H9 (cell line): ENCODE data around the gene CREB5. TPM values are rescaled to one million over a fixed set of nuclear protein-coding genes. Genes with fewer than 3 reads are reported as not detected.

Experiments used
- DNase-seq: peaks from one replicate; pipeline ENCODE4 v3.0.0-alpha.2; 2017
- H2AFZ ChIP-seq: one replicate; pipeline ENCODE4 v1.6.1; 2013; ENCODE audit warnings: mild to moderate bottlenecking, low read length, control low read depth, moderate library complexity
- H2AK5ac ChIP-seq: 2 replicates; pipeline ENCODE4 v1.6.1; 2013; ENCODE audit warnings: low read length, control low read depth, mixed read lengths; ENCODE audit not compliant: insufficient read length
- H2BK120ac ChIP-seq: one replicate; pipeline ENCODE4 v1.6.1; 2013; ENCODE audit warnings: low read depth, mild to moderate bottlenecking, low read length, control low read depth, inconsistent platforms; ENCODE audit not compliant: poor library complexity, severe bottlenecking
- H2BK12ac ChIP-seq: 2 replicates; pipeline ENCODE4 v1.6.1; 2013; ENCODE audit warnings: low read length, control low read depth, mixed read lengths, low read depth; ENCODE audit not compliant: insufficient read length
- H2BK15ac ChIP-seq: 2 replicates; pipeline ENCODE4 v1.6.1; 2013; ENCODE audit warnings: low read depth, low read length, control low read depth
- H2BK20ac ChIP-seq: one replicate; pipeline ENCODE4 v1.6.1; 2013; ENCODE audit warnings: low read depth, mild to moderate bottlenecking, low read length, control low read depth, inconsistent platforms; ENCODE audit not compliant: poor library complexity, severe bottlenecking
- H2BK5ac ChIP-seq: 2 replicates; pipeline ENCODE4 v1.6.1; 2013; ENCODE audit warnings: low read length, control low read depth, mixed read lengths; ENCODE audit not compliant: insufficient read length
- H3K14ac ChIP-seq: 2 replicates; pipeline ENCODE4 v1.6.1; 2013; ENCODE audit warnings: low read length, control low read depth; ENCODE audit not compliant: insufficient read depth
- H3K18ac ChIP-seq: 2 replicates; pipeline ENCODE4 v1.6.1; 2013; ENCODE audit warnings: low read depth, mild to moderate bottlenecking, mixed read lengths, low read length, control low read depth; ENCODE audit not compliant: insufficient read length
- H3K23ac ChIP-seq: 2 replicates; pipeline ENCODE4 v1.6.1; 2013; ENCODE audit warnings: low read length, control low read depth, mixed read lengths, low read depth; ENCODE audit not compliant: insufficient read length
- H3K23me2 ChIP-seq: 2 replicates; pipeline ENCODE4 v1.6.1; 2013; ENCODE audit warnings: low read depth, mild to moderate bottlenecking, mixed read lengths, low read length, control low read depth; ENCODE audit not compliant: insufficient read length, poor library complexity, severe bottlenecking
- H3K27ac ChIP-seq: 2 replicates; pipeline ENCODE4 v1.5.1; 2013; ENCODE audit warnings: low read length, control low read depth, mixed read lengths, low read depth; ENCODE audit not compliant: insufficient read length
- H3K27me3 ChIP-seq: 2 replicates; pipeline ENCODE4 v1.6.1; 2013; ENCODE audit warnings: low read length, control low read depth, inconsistent platforms; ENCODE audit not compliant: insufficient read depth
- H3K4ac ChIP-seq: 2 replicates; pipeline ENCODE4 v1.6.1; 2013; ENCODE audit warnings: low read depth, mild to moderate bottlenecking, control low read depth, inconsistent platforms, low read length, moderate library complexity
- H3K4me1 ChIP-seq: 2 replicates; pipeline ENCODE4 v1.6.1; 2013; ENCODE audit warnings: low read length, control low read depth, inconsistent platforms; ENCODE audit not compliant: insufficient read depth
- H3K4me2 ChIP-seq: 2 replicates; pipeline ENCODE4 v1.6.1; 2013; ENCODE audit warnings: low read length, control low read depth, mixed read lengths; ENCODE audit not compliant: insufficient read length, insufficient read depth
- H3K56ac ChIP-seq: 2 replicates; pipeline ENCODE4 v1.6.1; 2013; ENCODE audit warnings: low read depth, mild to moderate bottlenecking, mixed read lengths, low read length, control low read depth; ENCODE audit not compliant: insufficient read length
- H3K79me1 ChIP-seq: 2 replicates; pipeline ENCODE4 v1.6.1; 2013; ENCODE audit warnings: low read depth, mild to moderate bottlenecking, moderate library complexity, low read length, control low read depth, inconsistent platforms; ENCODE audit not compliant: insufficient read depth, poor library complexity, severe bottlenecking
- H3K79me2 ChIP-seq: 2 replicates; pipeline ENCODE4 v1.6.1; 2013; ENCODE audit warnings: low read length, control low read depth, inconsistent platforms; ENCODE audit not compliant: insufficient read depth
- H3K9ac ChIP-seq: 2 replicates; pipeline ENCODE4 v1.6.1; 2013; ENCODE audit warnings: low read length, control low read depth, mixed read lengths; ENCODE audit not compliant: insufficient read length; ENCODE audit errors: extremely low read depth
- H3K9me3 ChIP-seq: one replicate; pipeline ENCODE4 v1.6.1; 2013; ENCODE audit warnings: low read depth, low read length, inconsistent platforms; ENCODE audit not compliant: control insufficient read depth
- H3T11ph ChIP-seq: one replicate; pipeline ENCODE4 v1.6.1; 2013; ENCODE audit warnings: mild to moderate bottlenecking, low read length, control low read depth, inconsistent platforms
- H4K20me1 ChIP-seq: one replicate; pipeline ENCODE4 v1.6.1; 2013; ENCODE audit not compliant: control insufficient read depth, insufficient read length, insufficient read depth
- H4K5ac ChIP-seq: 2 replicates; pipeline ENCODE4 v1.6.1; 2013; ENCODE audit warnings: low read depth, mild to moderate bottlenecking, mixed read lengths, low read length, control low read depth; ENCODE audit not compliant: insufficient read length
- H4K8ac ChIP-seq: replicated peaks from 2 replicates; pipeline ENCODE4 v1.6.1; 2013; ENCODE audit warnings: low read length, control low read depth, mixed read lengths, low read depth; ENCODE audit not compliant: insufficient read length
- H4K91ac ChIP-seq: 2 replicates; pipeline ENCODE4 v1.6.1; 2013; ENCODE audit warnings: low read depth, mild to moderate bottlenecking, moderate library complexity, mixed read lengths, low read length, control low read depth; ENCODE audit not compliant: insufficient read length
- H3K27ac Mint-ChIP-seq, 3 experiments: 2 replicates in 2 of 3; 3 replicates in 1 of 3; pipeline ENCODE4 v1.8.0; 2020 to 2021; ENCODE audit warnings: mixed read lengths in 3 of 3, mild to moderate bottlenecking in 1 of 3, moderate library complexity in 1 of 3
- H3K27me3 Mint-ChIP-seq: 2 replicates; pipeline ENCODE4 v1.8.0; 2021; ENCODE audit warnings: low read depth, mild to moderate bottlenecking, moderate library complexity, mixed read lengths
- H3K36me3 Mint-ChIP-seq, 3 experiments: 2 replicates in 2 of 3; 3 replicates in 1 of 3; pipeline ENCODE4 v1.8.0; 2020 to 2021; ENCODE audit warnings: low read depth in 3 of 3, mixed read lengths in 3 of 3; ENCODE audit not compliant: insufficient read depth in 1 of 3
- H3K4me1 Mint-ChIP-seq, 2 experiments: 2 replicates each; pipeline ENCODE4 v1.8.0; 2020; ENCODE audit warnings: mixed read lengths in 2 of 2
- H3K4me3 Mint-ChIP-seq, 2 experiments: 2 replicates in 1 of 2; 3 replicates in 1 of 2; pipeline ENCODE4 v1.8.0; 2020 to 2021; ENCODE audit warnings: mild to moderate bottlenecking in 2 of 2, mixed read lengths in 2 of 2, moderate library complexity in 1 of 2
- H3K9me3 Mint-ChIP-seq, 2 experiments: 2 replicates in 1 of 2; 3 replicates in 1 of 2; pipeline ENCODE4 v1.8.0; 2020; ENCODE audit warnings: mild to moderate bottlenecking in 2 of 2, mixed read lengths in 2 of 2, moderate library complexity in 1 of 2
- WGBS: extraction: QIAGEN DNeasy Blood & Tissue Kit; methylation state at CpG from one replicate; pipeline ENCODE4 v1.1.7; 2013; ENCODE audit warnings: missing lambda C conversion rate, low lambda C conversion rate, mixed read lengths; ENCODE audit not compliant: insufficient read length; ENCODE audit errors: extremely low coverage; 5-methylcytosine and 5-hydroxymethylcytosine counted together
- total RNA-seq: library from RNA; stranded (reverse); gene quantifications from 2 replicates; pipeline ENCODE4 v1.2.1, GENCODE V29; 2021
- TF ChIP-seq, protein P1 (sequence below): fragments of 200-600 bp; sonication (generic); conservative IDR thresholded peaks from 3 replicates; pipeline ENCODE4 v1.8.0; 2021; ENCODE audit warnings: antibody characterized with exemption, mild to moderate bottlenecking

The CREB5 gene
- total RNA-seq, 1 experiment from 2014 or later: 4.0 TPM

DNA sequence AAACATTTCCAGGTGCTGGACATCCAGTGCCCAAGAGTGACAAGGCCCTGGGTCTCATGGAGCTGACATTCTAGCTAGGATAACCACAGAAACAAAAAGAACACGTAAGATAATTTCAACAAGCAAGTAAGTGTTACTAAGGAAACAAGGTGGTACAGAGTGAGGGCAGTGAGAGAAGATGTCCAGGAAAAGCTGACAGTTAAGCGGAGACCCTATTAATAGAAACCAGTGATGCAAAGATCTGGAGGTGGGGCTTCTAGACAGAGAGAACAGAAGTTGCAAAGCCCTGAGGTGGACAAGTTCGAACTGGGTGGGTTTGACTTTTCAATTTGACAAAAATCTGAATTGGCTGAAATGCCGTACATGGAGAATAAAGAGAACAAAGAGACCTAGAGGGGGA, 449.5 kb downstream of the CREB5 start:
- H3K79me2 ChIP-seq: no peaks in the 10 kb centered on the region
- no peak overlapping the region for H2BK12ac ChIP-seq
- no peak overlapping the region for H3K4ac ChIP-seq
- no peaks in the 10 kb centered on the region for H3K27me3 ChIP-seq
- Mint-ChIP-seq H3K4me1 (peaks cover 7 to 11% of the 10 kb centered on the region in 2 experiments), H3K27ac (no peak overlapping the region), H3K27me3 (no peaks in the 10 kb centered on the region; the same call in 1 of the 2 replicates), H3K36me3 (no peaks in the 10 kb centered on the region), H3K9me3 (no peaks in the 10 kb centered on the region), H3K4me3 (no peak overlapping the region)
- no peak overlapping the region for H2BK20ac ChIP-seq
- no peak overlapping the region for H3K18ac ChIP-seq
- H3K9ac ChIP-seq: no peak overlapping the region
- no peak overlapping the region for H4K91ac ChIP-seq
- no peak overlapping the region for H3K23ac ChIP-seq
- H3K56ac ChIP-seq: no peak overlapping the region
- H3T11ph ChIP-seq: no peak overlapping the region
- H3K79me1 ChIP-seq: no peaks in the 10 kb centered on the region
- H2BK15ac ChIP-seq: no peak overlapping the region
- no peak overlapping the region for H3K14ac ChIP-seq
- peaks cover 3% of the 10 kb centered on the region; the same call in 1 of the 2 replicates for H3K4me1 ChIP-seq
- no peak overlapping the region for H2AK5ac ChIP-seq
- no peak overlapping the region for H3K4me2 ChIP-seq
- H4K5ac ChIP-seq: no peak overlapping the region
- no peaks in the 10 kb centered on the region for H4K20me1 ChIP-seq
- no peak overlapping the region for H2AFZ ChIP-seq
- H2BK120ac ChIP-seq: no peak overlapping the region
- no peaks in the 10 kb centered on the region for H3K9me3 ChIP-seq
- no CpG with 5 or more reads among the region's 4 CpGs for WGBS
- TF ChIP-seq, protein P1, sequence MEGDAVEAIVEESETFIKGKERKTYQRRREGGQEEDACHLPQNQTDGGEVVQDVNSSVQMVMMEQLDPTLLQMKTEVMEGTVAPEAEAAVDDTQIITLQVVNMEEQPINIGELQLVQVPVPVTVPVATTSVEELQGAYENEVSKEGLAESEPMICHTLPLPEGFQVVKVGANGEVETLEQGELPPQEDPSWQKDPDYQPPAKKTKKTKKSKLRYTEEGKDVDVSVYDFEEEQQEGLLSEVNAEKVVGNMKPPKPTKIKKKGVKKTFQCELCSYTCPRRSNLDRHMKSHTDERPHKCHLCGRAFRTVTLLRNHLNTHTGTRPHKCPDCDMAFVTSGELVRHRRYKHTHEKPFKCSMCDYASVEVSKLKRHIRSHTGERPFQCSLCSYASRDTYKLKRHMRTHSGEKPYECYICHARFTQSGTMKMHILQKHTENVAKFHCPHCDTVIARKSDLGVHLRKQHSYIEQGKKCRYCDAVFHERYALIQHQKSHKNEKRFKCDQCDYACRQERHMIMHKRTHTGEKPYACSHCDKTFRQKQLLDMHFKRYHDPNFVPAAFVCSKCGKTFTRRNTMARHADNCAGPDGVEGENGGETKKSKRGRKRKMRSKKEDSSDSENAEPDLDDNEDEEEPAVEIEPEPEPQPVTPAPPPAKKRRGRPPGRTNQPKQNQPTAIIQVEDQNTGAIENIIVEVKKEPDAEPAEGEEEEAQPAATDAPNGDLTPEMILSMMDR: no peak
- no peak overlapping the region for H3K27ac ChIP-seq
- no peak for DNase-seq
- H3K23me2 ChIP-seq: no peaks in the 10 kb centered on the region
- no peak overlapping the region for H4K8ac ChIP-seq
- no peak overlapping the region for H2BK5ac ChIP-seq
